Stimulated activated CD4-positive, alpha-beta T cell treated with anti-CD3 and anti-CD28 coated beads, Interleukin-2, amount 100 ng/mL, for 48 hours (primary cell): ENCODE data around the gene ADCY10.
"Not testable (repeated sequence)": the region's sequence is repeated elsewhere in the genome, so short reads cannot be mapped to it uniquely, and the experiment has no call there.

ENCODE experiments used
- DNase-seq, 2 donors: peaks; one replicate each; pipeline ENCODE4 v3.0.0-alpha.2; 2020

ADCY10 gene

DNA sequence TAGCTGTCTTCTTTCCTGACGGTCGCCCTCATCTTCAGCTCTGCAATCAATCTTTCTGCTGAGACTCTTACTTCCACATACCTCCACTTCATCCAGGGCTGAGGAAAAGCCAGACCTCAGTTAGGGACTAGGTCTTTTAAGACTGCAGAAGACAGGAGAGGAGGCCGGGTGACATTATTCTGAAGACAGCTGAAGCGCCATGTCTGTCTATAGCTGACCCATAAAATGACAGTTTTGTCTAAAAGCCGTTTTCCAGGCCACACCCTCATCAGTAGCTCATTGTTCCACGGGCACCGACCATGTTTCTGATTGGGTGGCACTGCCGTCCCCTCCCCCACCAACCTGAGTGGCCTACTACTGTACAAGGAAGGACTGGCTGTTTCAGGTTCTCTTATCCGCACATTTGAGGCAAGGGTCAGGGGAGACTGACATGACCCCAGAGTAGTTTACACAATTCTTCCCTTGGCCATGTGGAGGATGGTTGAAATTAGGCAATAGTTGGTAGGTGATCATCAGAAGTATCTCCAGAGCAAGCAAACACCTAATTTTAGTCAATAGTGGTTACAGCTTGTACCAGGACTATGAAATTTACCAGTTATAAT is at the start of gene ADCY10:
Gene ADCY10 (minus strand): TSS at position 240 of the 602 bp plus-strand sequence. CDS start 8,994 bp downstream, outside the sequence.
- no peak for DNase-seq

GRCh38 chr1:167957710-167958109 is 43.8 kb upstream of the ADCY10 start:
- no peak for DNase-seq

- no peak for DNase-seq
Observed at GRCh38 chr1:167955915-167956314, 42.0 kb upstream of the ADCY10 start.

DNA sequence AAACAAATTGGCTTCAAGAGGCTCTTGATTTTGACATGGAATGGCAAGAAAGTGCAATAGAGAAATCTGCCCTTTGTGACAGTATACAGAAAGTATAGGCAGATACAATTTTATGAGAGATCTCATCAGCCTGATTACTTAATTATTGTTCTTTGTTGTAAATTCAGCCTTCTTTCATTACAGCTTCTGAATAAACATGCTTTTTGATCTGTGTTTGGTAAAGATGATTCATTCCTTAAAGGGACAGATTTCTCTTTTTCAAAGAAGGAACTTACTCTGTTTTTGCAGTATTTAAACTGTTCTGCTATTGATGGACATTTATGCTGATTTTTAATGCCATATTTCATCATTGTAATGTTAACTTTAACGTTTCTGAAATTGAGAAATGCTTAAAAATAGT is 36.6 kb upstream of the ADCY10 start:
- no peak for DNase-seq

- no peak for DNase-seq
Observed at GRCh38 chr1:167949785-167950184, 35.9 kb upstream of the ADCY10 start.

- DNase-seq: no peak
Observed at GRCh38 chr1:167947733-167948132, 33.8 kb upstream of the ADCY10 start.

- DNase-seq: no peak
Observed at GRCh38 chr1:167943541-167943940, 29.6 kb upstream of the ADCY10 start.

- no peak for DNase-seq
Observed at GRCh38 chr1:167940264-167940663, 26.3 kb upstream of the ADCY10 start.

DNA sequence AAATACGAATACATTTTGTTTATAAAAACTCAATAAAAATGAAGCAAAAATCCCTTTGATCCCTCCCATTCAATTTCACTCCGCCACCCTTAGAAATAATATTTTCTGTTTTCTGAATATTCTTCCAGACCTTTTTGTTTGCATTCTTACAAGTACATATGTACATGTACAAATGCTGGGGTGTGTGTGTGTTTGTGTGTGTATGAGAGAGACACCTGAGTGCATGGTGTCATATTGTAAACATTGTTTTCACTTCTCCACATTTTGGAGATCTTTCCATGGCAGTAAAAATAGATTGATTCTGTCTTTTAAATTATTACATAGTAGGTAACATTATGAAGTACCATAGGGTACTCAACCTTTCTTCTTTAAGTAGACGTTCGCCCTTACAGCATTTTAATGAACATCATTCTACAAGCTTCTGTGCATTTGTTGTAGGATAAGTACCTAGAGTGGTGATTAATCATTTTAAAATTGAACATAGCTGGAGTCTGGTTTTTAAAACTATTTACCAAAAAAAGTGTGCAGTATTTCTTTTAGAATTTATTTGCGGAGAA is 24.2 kb upstream of the ADCY10 start:
- no peak for DNase-seq

DNA sequence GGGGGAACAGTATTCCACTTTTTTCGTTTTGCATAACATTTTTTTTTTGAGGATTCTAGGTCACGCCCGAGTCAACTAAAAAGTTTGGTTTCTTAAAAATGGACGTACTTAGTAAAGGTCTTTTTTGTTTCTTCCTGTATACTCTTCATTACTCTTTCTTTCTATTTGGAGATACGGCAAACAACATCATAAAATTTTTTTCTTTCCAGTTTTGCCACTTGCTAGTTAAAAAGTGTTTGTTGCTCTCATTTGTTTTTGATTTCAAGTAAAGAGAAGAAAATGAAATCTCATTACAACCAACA is 23.7 kb upstream of the ADCY10 start:
- no peak for DNase-seq

DNA sequence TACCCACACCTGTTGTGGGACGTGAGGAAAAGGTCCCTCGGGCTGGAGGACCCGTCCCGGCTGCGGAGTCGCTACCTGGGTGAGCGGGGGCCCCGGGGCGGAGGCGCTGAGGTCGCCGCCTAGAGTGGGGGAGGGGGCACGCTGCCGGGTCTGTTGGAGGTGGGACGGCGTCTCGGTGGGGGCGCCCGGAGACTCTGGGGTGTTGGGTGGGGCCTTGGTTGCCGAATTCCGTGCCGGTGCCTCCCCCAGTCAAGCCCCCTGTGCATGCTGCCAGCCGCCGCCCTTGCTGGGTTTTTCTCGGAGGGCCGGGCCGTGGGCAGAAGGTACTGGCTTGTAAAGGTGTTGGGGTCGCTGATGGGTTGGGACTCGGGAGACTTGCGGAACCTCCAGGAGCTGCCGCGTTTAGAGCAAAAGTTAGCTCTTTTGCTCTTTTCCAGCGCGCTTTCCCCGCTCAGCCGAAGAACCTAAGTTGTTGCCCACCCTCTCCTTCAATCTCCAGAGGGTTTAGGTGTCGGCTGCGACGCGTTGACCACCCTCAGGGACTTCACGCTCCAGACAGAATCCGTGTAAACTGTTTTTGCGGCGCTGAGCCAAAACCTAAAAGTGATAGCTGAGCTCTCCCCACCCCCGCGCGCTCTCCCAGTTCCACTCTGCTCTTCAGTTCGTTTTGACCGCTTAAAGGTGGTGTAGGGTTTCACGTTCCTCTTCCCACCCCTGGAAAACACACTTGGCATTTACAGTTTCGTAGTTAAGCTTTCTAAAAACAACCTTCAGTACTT is 23.2 kb upstream of the ADCY10 start, which contains the start of gene MPC2:
Gene MPC2 (minus strand): TSS at position 143 of the 779 bp plus-strand sequence. CDS start 1,231 bp downstream, outside the sequence.
- DNase-seq: peak; percentile 47 to 50

DNA sequence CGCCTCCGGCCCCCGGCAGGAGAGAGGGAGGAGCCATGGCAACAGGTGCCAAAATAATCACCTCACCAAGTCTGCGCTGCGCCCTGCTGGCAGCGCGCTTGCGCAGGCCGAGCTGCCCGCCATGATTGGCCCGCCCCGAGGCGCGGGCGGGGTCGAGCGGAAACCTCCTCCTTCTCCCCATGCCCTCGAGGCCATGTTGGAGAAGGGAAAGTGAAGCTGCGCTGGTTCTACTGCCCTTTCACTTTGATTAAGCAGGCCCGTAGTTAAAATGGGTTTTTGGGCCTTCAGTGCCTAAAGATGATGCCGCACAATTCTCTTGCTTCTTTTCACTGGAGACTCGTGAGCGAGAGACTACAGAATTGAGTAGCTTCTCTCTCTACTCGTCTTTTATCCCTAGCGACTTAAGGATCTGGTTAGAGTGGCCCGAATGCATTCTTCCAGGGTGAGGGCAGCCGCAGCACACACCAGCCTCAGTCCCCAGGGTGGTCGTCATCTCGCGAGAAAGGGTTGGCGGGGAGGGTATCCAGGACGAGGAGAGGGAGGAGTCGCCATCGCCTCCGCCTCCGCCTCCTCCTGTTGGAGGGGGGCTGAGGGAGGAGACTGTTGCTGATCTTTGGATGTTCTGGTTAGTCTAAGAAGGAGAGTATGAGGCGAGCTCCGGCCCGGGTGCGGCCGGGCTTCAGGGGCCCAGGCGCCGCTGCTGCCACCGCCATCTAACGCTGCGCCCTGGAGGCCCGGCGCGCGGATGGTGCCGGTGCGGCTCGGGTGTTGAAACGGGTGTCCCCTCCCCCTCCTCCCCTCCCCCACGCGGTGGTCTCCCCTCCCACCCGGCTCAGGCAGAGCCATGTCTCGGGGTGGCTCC is 22.4 kb upstream of the ADCY10 start, which contains the start of gene DCAF6:
Gene DCAF6 (plus strand): TSS at position 616 of the 862 bp plus-strand sequence. CDS start 229 bp downstream, at position 845.
- DNase-seq: peak; percentile 88 to 93

DNA sequence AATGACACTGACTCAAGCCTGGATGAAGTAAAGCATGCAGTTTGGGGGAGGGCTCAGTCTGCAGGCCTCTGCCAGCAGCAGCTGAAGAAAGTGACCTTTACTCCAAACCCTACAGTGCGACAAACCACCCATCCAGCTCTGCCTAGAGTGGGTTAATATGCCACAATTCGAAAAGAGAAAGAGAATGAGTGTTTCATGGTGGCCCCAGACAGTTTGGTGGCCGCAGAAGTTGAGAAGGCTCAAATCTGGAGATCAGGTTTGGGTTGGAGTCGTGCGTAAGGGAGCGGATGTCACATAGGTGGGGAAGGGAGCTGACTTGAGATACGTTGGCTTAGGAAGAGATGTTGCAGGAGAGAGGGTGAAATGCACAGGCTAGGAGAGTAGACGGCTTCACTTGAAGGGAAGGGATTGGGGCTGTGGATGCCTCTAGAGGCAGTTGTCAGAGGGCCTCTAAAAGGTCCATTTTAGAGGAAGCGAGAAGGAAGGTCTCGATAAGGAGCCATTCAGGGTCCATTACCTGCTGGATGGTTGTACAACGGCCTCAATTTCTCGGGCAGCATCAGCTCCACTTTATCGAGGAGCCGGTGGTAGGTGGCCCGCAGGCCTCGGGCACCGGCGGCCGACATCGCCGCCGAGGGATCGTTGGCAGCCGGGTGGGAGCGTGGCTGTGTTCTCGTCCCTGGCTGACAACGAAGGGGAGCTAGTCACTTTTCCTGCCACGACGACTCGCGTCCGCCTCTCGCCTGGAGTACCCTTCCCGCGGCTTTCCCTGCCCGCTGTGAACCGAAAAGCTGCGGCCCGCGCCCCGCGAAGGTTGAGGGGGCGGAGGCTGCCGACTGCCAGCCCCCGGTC is 21.5 kb upstream of the ADCY10 start:
- DNase-seq: peak; percentile 11 to 25

DNA sequence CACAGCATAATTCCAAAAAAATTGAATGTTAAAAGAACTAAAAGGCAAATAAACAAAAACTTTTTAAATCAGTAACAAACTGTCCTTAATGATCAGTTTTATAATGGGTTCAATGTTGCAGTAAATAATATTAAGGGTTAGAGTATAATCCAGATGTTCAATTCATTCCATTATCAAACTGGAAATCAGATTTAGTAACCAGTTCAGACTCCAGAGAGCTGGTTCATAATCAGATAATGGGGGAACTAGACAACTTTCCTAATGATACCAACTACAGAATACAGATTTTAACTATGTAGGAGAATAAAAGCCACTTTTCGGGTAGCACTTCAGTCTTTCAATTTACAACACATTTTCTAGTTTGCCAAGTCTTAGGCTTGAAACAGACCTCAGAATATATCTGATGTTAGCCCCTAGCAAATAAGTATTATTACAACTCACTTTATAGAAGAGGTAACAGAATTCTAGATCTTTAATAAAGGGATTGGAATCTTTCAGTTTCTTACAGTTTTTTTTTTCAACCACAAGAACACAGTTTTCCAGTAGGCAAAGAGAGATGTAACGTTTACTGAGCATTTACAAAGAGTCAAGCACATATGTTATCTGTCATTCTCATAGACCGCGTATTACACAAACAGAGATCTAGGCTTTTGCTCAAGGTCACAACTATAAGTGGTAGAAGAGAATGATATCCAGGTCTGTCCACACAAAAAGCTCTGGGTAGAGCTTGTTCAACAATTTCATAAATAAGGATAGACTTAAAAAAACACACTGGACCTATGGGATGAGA is 20.7 kb upstream of the ADCY10 start:
- no peak for DNase-seq

DNA sequence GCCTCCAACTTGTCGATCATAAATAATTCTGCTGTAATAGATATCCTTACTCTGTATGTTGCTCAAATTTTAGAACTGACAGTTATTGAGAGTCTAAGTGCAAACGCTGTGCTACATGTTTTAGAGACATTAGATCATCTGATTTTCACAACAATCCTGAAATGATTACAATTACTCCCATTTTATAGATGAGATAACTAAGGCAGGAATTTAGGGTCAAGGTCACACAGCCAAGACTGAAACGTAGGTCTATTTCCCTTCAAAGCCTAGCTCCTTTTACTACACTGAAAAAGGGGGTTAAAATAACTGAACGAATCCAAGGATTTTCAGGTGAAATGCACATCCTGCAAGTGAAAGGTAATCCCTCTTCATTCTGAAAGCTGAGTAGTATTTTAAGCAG is 19.9 kb upstream of the ADCY10 start:
- no peak for DNase-seq

DNA sequence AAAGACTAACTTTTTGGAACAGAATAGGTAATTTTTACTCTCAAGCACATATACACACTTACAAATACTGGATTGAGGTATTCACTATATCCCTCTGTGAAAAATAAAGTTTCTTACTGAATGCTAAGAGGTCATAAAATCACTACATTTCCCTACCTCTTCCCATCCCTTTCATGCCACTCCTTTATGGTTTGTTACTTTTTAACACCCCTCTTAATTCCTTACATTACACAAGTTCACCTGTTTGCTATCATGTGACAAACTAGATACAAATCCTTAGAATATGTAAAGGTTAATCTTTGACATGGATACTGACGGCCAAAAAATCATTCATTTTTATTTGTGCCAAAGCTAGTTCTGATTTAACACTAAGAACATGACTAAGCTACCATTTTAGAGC is 15.8 kb upstream of the ADCY10 start:
- no peak for DNase-seq

DNA sequence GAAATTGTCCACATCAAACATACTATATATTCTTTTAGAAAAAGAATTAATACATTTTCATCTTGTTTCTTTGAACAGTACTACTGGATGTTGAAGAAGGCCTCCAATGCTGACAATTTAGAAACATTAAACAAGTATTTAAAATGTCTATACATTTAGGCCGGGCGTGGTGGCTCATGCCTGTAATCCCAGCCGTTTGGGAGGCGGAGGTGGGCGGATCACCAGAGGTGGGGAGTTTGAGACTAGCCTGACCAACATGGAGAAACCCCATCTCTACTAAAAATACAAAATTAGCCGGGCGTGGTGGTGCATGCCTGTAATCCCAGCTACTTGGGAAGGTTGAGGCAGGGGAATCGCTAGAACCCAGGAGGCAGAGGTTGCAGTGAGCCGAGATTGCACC is 15.0 kb upstream of the ADCY10 start:
- not testable (repeated sequence) for DNase-seq

DNA sequence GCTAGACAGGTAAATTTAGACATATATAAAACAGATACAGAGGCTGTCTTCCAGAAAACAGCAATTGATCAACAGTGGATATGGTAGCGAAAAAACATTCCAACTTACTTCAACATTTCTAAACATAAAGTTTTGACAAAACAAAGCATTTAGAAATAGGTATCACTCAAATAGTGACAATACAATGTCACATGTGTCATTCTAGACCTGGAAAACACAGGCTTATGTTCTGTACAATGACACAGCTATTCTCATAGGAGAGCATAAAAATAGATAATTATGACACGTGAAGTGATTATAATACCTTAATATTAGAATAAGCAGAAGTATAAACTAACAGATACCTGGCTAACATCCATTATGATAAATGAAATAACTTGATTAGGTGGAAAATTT is 14.5 kb upstream of the ADCY10 start:
- no peak for DNase-seq

DNA sequence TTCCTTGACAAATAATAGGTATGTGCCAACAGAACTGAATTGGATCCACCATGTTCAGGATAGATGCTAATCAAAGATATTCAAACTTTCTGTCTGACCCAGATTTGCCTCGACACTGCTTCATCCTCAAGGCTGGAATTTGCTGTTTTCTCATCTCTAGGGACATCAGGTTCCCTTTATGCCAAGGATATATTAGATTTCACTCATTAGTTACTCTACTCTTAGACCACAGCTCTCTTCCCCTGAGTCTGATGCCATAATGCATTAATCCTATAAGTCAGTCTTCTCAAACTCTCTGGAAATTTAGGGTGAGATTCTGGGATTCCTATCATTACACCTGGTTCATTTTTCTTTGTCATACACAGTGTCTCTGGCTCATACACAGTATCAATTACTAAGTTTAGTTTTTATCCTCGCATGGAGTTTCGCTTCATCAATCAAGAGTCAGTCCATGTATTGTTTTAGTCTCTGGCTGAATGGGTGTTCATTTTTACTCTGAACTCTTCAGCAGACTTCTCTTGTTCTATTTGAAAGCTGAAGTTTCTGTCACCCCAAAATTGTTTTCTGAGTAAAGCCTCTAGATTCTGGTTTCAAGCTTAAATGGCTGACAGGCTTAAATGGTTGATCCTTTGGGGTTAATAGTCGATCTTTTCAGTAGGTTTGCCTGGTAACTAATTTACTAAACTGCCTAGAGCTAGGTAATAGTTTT is 13.3 kb upstream of the ADCY10 start:
- no peak for DNase-seq

DNA sequence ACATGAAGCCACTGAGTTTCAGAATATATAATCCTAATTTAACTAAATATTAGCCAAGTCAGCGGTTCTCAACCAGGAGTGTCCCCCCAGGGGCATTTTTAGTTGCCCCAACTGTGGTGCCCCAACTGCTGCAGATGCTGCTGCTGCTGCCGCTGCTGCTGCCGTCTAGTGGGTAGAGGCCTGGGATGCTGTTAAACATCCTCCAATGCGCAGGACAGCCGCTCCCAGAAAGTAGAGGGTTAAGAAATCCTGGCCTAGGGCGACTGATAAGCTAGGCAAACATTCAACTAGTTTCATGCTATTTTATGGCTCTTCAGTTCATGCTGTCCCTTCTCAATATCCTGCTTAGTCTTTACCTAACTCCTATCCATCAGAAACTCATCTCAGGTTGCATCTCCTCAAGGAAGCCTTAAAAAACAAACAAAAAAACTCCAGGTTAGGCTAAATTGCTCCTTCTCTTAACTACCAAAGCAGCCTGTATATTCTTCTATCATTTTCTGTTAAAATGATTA is 12.6 kb upstream of the ADCY10 start:
- DNase-seq: no peak
